GM21360 (cell line): Measurements from ENCODE around the gene LPCAT3.

ENCODE experiments used
- ATAC-seq: cut with Tn5 transposase; IDR thresholded peaks from one replicate; pipeline ENCODE4 v1.9.1; 2021; ENCODE audit warnings: mild to moderate bottlenecking, moderate library complexity; ENCODE audit not compliant: unreplicated experiment

Gene LPCAT3

GRCh38 chr12:6954316-6955107 lies 63.8 kb downstream of the LPCAT3 start:
- ATAC-seq = no peak

GRCh38 chr12:6953442-6954315 lies 64.6 kb downstream of the LPCAT3 start:
- peak; percentile 33 for ATAC-seq

GRCh38 chr12:6952863-6953441 lies 65.3 kb downstream of the LPCAT3 start:
- ATAC-seq = no peak

DNA sequence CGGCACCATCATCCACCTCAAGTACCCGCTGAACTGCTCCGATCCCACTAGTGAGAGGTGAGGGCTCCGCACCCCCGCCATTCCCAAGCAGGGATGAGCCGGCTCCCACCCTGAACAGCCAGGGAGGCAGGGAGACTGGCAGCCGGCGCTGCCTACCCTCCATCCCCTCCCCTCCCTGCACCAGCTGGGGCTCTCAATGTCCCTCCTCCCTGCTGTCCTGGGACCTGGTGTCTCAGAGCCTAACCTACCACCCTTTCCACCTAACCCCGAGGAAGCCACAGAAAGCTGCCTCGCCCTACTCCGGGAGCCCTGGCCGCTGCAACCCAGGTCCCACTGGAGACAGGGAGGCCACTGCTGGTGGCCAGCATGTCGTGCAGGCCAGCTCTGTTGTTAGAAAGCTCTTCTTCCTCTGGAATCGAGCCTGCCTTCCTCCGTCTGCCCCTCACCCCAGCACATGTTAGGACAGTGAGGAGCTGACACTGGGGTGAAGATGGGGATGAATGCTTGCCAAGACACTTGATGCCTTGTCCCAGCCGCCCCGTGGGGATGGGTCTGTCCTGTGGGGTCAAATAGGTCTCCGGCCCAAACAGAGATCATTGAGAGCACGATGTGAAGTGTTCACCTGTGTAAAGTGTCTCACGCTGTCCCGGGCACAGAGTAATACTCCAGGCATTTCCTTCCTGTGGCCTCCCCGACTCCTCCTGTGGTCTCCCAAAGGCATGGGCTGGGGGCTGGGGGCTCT lies 66.0 kb downstream of the LPCAT3 start:
- ATAC-seq = no peak

GRCh38 chr12:6951551-6952120 lies 66.6 kb downstream of the LPCAT3 start:
- ATAC-seq = no peak

DNA sequence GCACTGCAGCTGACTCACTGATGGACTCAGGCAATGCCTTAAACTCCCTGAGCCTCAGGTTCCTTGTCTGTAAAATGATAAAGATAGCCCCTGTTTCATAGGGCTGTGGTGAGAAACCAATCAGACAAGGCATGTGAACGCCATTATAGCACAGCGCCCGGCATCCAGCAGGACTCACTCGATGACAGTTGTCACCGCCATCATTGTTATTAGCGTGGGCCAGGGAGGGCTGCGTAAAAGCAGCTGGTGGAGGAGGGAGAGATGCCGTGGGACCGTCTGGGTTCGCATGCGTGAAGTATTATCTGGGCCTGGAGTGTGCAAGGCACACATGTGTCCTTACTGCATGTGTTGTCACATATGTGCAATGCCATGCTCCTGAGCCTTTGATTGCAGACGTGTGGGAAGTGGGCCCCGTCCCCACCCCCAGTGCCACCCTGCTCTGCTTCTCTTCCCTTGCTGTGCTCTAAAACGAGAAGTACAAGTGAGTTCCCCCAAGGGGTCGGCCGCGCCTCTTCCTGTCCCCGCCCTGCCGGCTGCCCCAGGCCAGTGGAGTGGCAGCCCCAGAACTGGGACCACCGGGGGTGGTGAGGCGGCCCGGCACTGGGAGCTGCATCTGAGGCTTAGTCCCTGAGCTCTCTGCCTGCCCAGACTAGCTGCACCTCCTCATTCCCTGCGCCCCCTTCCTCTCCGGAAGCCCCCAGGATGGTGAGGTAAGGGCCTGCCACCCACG lies 67.3 kb downstream of the LPCAT3 start, which contains the start of gene PTPN6:
Gene PTPN6 (plus strand): TSS at position 546 of the 730 bp plus-strand sequence. CDS start 157 bp downstream, at position 703.
- no peak for ATAC-seq

DNA sequence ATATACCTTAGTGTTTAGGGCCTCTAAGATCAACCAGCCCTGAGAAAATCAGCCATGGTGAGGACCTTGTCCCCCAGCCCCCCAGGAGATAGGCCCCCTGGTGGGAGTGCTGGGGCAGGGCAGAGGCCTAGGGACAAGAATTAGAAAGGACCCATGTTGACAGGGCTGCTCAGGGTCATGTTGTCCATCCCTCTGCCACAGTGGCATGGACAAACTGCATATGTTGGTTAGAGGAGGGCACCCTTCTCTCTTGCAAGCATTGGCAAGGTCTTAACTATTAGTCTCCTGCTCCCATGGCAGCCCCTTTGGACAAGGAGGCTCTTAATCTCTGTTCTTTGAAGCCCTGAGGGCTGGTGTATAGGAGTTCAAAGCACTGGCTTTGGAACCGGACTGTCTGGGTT lies 67.9 kb downstream of the LPCAT3 start:
- ATAC-seq = no peak

GRCh38 chr12:6948873-6949594 lies 69.2 kb downstream of the LPCAT3 start:
- no peak for ATAC-seq

- no peak for ATAC-seq
Observed at GRCh38 chr12:6947615-6948014, 70.7 kb downstream of the LPCAT3 start.

DNA sequence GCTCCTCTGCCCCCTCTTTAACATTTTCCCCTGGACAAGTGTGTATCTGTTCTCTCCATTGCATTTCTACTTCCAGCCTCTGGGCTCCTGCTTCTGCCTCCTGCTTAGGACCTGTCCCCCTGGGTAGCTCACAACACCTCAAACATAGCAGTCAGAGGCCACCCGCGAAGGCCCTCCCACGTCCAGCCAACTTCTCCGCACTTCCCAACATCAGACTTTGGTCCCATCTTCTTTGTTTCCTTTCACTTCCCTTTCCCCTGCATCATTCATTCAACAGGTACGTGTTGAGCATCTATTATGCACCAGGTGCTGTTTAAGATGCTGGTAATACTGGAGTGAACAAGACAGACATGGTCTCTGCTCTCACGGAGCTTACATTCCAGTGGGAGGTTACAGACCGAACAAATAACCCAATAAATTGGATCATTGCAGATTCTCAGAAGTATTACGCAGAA lies 71.3 kb downstream of the LPCAT3 start:
- no peak for ATAC-seq

- peak; percentile 20 for ATAC-seq
Observed at GRCh38 chr12:6946033-6946919, 72.0 kb downstream of the LPCAT3 start.

GRCh38 chr12:6945613-6946012 lies 72.7 kb downstream of the LPCAT3 start:
- no peak for ATAC-seq

GRCh38 chr12:6944381-6945186 lies 73.7 kb downstream of the LPCAT3 start:
- ATAC-seq = peak; percentile 35

DNA sequence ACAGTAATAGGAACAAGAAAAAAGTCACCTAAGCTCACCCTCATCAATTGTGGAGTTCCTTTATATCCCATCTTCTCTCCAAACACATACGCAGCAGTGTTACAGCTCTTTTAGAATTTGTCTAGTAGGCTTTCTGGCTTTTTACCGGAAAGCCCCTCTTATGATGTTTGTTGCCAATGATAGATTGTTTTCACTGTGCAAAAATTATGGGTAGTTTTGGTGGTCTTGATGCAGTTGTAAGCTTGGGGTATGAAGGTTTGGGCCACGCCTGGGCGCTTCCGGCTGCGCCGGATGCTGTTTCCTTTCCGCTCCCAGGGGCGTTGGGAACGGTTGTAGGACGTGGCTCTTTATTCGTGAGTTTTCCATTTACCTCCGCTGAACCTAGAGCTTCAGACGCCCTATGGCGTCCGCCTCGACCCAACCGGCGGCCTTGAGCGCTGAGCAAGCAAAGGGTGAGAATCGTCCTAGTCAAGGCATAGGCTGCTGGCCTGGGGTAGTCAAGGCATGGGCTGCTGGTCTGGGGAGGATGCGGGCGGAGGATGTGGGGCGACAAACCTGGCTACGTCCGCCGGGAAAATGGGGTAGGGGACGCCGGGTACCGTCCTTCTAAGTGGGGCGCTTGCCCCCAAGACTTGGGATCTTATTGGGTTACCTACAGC lies 74.4 kb downstream of the LPCAT3 start, which contains the start of the genes C12orf57 and RNU7-1:
Gene C12orf57 (plus strand): TSS at position 301 of the 659 bp plus-strand sequence. CDS start 100 bp downstream, at position 401.
Gene RNU7-1 (plus strand): TSS at position 95 of the 659 bp plus-strand sequence.
- peak; percentile 27 for ATAC-seq

GRCh38 chr12:6943389-6943721 lies 74.9 kb downstream of the LPCAT3 start:
- peak; percentile 30 for ATAC-seq

GRCh38 chr12:6942331-6942665 lies 76.0 kb downstream of the LPCAT3 start:
- ATAC-seq = no peak

- ATAC-seq = no peak
Observed at GRCh38 chr12:6941782-6942181, 76.5 kb downstream of the LPCAT3 start.
